Astrocyte of the spinal cord (primary cell): ENCODE data around the gene RITA1.

Experiments used
- DNase-seq: peaks from one replicate; pipeline ENCODE4 v3.0.0; 2011; ENCODE audit warnings: low read depth, low spot score
- H3K4me3 ChIP-seq: 2 replicates; pipeline ENCODE4 v1.5.1; 2011; ENCODE audit warnings: low read depth, mild to moderate bottlenecking, low read length, moderate library complexity
- CTCF ChIP-seq: IDR thresholded peaks from 2 replicates; pipeline ENCODE4 v1.5.1; 2012; ENCODE audit warnings: low read depth, mild to moderate bottlenecking, low read length, inconsistent platforms
- in situ Hi-C: cut with HindIII; loops from 2 replicates; pipeline ENCODE4 v1.10.0; 2017; ENCODE audit warnings: low sequenced_read_pairs

RITA1 gene

GRCh38 chr12:113239288-113239771 is 53.8 kb downstream of the RITA1 start:
- H3K4me3 ChIP-seq, result no peak overlapping the region
- no peak for DNase-seq
- in situ Hi-C loops, result no loop called here

DNA sequence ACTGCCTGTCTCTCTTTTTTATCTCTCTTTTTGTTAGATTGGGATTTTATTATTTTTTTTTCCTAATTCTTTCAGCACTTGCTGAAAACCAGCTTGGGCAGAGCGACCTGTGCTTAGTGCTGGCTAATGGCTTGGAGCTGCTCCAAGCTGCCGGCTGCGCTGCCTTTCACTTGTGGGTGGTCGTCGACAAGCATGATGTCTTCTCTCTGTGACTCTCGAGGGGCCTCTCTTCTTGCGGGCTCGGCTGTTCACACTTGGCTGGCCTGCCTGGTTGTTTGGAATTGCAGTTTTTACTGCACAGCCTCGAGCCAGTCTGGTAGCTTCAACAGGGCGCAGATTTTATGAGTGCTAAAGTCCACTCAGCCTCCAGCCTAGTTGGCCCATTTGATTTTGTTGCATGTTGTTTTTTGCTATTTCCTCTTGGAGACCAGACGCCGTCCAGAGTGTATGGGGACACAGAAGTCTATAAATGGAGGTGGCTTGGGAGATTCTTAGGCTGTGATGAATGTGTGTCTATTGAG is 54.4 kb downstream of the RITA1 start:
- DNase-seq, result no peak
- in situ Hi-C loops, result no loop called here
- TF ChIP-seq CTCF, result no peak
- no peak overlapping the region for H3K4me3 ChIP-seq

More at GRCh38 chr12:113239288-113239771, 53.8 kb downstream of the RITA1 start:
- no peak for TF ChIP-seq CTCF

GRCh38 chr12:113240395-113240794 is 54.9 kb downstream of the RITA1 start:
- DNase-seq, result no peak
- no peak for TF ChIP-seq CTCF
- in situ Hi-C loops, result no loop called here
- no peak overlapping the region for H3K4me3 ChIP-seq

DNA sequence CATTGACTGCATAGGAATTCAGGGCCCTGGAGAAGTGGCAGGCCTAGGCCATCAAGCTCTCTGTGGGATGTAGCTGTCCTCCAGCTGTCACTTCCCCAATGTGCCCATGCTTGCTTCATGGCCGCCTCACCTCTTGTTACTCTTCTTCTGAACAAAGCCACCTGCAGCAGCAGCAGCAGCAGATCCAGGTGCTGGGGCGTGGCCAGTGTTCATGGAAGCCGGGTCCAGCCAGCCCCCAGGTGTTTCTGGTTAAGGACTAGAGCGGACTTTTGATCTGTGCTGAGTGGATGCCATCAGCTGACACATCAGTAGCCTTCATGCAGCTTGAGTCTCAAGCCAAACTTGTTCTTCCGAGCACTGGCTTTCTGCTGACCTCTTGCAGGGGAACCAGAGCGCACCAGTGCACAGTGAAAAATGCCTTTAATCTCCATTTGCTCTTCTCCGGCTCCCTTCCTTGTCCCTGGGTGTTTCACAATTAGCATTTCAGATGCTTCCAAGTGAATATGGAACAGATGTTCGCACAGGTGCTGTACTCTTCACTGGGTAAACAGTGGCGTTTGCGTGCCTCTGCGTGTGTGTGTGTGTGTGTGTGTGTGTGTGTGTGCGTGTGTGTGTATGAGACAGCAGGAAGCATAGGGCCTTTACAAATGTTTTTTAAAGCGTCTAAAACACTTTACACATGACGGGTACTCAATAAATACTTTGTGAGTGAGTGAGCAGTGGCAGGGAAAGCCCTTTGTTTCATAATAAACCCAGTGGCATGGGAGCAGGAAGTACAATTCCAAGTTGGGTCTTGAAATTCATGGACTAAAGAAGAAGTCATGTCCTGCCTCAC is 55.9 kb downstream of the RITA1 start:
- in situ Hi-C loops, result no loop called here

More for the DNA sequence above, 55.9 kb downstream of the RITA1 start:
- peak; percentile 86 for DNase-seq
- H3K4me3 ChIP-seq, result no peak overlapping the region
- no peak for TF ChIP-seq CTCF
